Endothelial cell of umbilical vein (primary cell): ENCODE measurements around the gene IGSF11. TPM values are rescaled to one million over a fixed set of nuclear protein-coding genes. Genes with fewer than 3 reads are reported as not detected.

Experiments used
- BruUV-seq: library from RNA; stranded (reverse); fragments of 400-500 nt; replicated peaks from 2 replicates; lab custom pipeline; 2021; lab: Mats Ljungman, UMichigan
- CTCF ChIA-PET: fragments of 300-600, 350-600 bp; sonication (Branson Sonifier 250); formaldehyde crosslinking; loops from one replicate; lab custom pipeline; 2021; ENCODE audit warnings: antibody characterized with exemption, inconsistent platforms; lab: Charles Lee
- POLR2A ChIA-PET: fragments of 300-600, 350-600 bp; sonication (Branson Sonifier 250); formaldehyde crosslinking; loops from one replicate; lab custom pipeline; 2021; ENCODE audit warnings: antibody characterized with exemption, inconsistent platforms; lab: Charles Lee
- DNase-seq: peaks from one replicate; pipeline ENCODE4 v3.0.0-alpha.2; 2011; ENCODE audit warnings: low read depth, low spot score
- FAIRE-seq: peaks from 2 replicates; lab custom pipeline; 2011; peaks lifted over from hg19 to GRCh38; lab: Jason Lieb, UNC
- H2AFZ ChIP-seq: 2 replicates; pipeline ENCODE4 v1.6.0; 2012; ENCODE audit warnings: low read depth, low read length, control low read depth, inconsistent platforms
- H3K27ac ChIP-seq: 2 replicates; pipeline ENCODE4 v1.5.1; 2011; ENCODE audit warnings: low read depth, mild to moderate bottlenecking, control low read depth, low read length, moderate library complexity; ENCODE audit not compliant: insufficient read depth
- H3K27me3 ChIP-seq, 2 experiments: 2 replicates each; pipeline versions ENCODE4 v1.6.0 to v1.6.1; 2011; ENCODE audit warnings: low read length in 2 of 2, mixed read lengths in 1 of 2; ENCODE audit not compliant: control insufficient read depth in 2 of 2, insufficient read depth in 2 of 2
- H3K36me3 ChIP-seq, 2 experiments: 2 replicates in 1 of 2; 3 replicates in 1 of 2; pipeline ENCODE4 v1.5.1; 2011; ENCODE audit warnings: low read length in 2 of 2, mild to moderate bottlenecking in 1 of 2, moderate library complexity in 1 of 2; ENCODE audit not compliant: control insufficient read depth in 2 of 2, insufficient read depth in 2 of 2; ENCODE audit errors: extremely low read depth in 1 of 2
- H3K4me1 ChIP-seq: 3 replicates; pipeline ENCODE4 v1.5.1; 2011; ENCODE audit warnings: mild to moderate bottlenecking, low read length; ENCODE audit not compliant: control insufficient read depth, insufficient read depth; ENCODE audit errors: extremely low read depth
- H3K4me2 ChIP-seq: 2 replicates; pipeline ENCODE4 v1.6.1; 2011; ENCODE audit warnings: low read length, control low read depth, mixed read lengths; ENCODE audit not compliant: insufficient read depth
- H3K4me3 ChIP-seq, 3 experiments: fragments of 200-600 bp in 1 of 3; sonication (generic), shearing (Covaris generic) in 1 of 3; replicated peaks in 1 of 3; 2 replicates each; pipeline ENCODE4 v1.5.1; 2011 to 2016; ENCODE audit warnings: control low read depth in 3 of 3, low read length in 3 of 3, mild to moderate bottlenecking in 2 of 3, inconsistent platforms in 1 of 3, low read depth in 1 of 3, moderate library complexity in 1 of 3; ENCODE audit not compliant: insufficient read depth in 1 of 3
- H3K79me2 ChIP-seq: 2 replicates; pipeline ENCODE4 v1.6.0; 2012; ENCODE audit warnings: low read length, inconsistent platforms; ENCODE audit not compliant: control insufficient read depth, insufficient read depth
- H3K9ac ChIP-seq: replicated peaks from 2 replicates; pipeline ENCODE3; 2011; ENCODE audit warnings: low read length, control low read depth; ENCODE audit not compliant: insufficient read depth; ENCODE audit errors: extremely low read depth
- H3K9me1 ChIP-seq: replicated peaks from 3 replicates; pipeline ENCODE4 v1.6.0; 2011; ENCODE audit warnings: mild to moderate bottlenecking, low read length; ENCODE audit not compliant: control insufficient read depth, insufficient read depth; ENCODE audit errors: extremely low read depth
- H3K9me3 ChIP-seq: replicated peaks from 2 replicates; pipeline ENCODE4 v1.5.1; 2012; ENCODE audit warnings: low read length, inconsistent platforms; ENCODE audit not compliant: control insufficient read depth, insufficient read depth
- H4K20me1 ChIP-seq: replicated peaks from 2 replicates; pipeline ENCODE3; 2011; ENCODE audit warnings: mild to moderate bottlenecking, low read length; ENCODE audit not compliant: control insufficient read depth, insufficient read depth; ENCODE audit errors: extremely low read depth
- EZH2 ChIP-seq: IDR thresholded peaks from 2 replicates; pipeline ENCODE4 v1.6.1; 2012; ENCODE audit warnings: borderline replicate concordance, low read depth, mild to moderate bottlenecking, moderate library complexity, low read length, inconsistent platforms; ENCODE audit not compliant: severe bottlenecking
- FOS ChIP-seq: IDR thresholded peaks from 2 replicates; pipeline ENCODE4 v1.6.1; 2011; ENCODE audit warnings: mild to moderate bottlenecking, low read length, moderate library complexity, borderline replicate concordance; ENCODE audit not compliant: insufficient read depth
- GATA2 ChIP-seq: IDR thresholded peaks from 2 replicates; pipeline ENCODE4 v1.7.0; 2011; ENCODE audit warnings: low read depth, mild to moderate bottlenecking, moderate library complexity, mixed read lengths, low read length; ENCODE audit not compliant: insufficient read length, insufficient read depth
- JUN ChIP-seq: IDR thresholded peaks from 2 replicates; pipeline ENCODE4 v1.6.1; 2011; ENCODE audit warnings: borderline replicate concordance, low read depth; ENCODE audit not compliant: insufficient read length, insufficient read depth
- MYC ChIP-seq: IDR thresholded peaks from one replicate; pipeline ENCODE4 v1.6.1; 2011; ENCODE audit warnings: mild to moderate bottlenecking, low read depth, low read length
- POLR2A ChIP-seq: IDR thresholded peaks from 2 replicates; pipeline ENCODE4 v1.6.1; 2012; ENCODE audit warnings: low read depth, mild to moderate bottlenecking, control low read depth, low read length
- POLR2AphosphoS5 ChIP-seq: IDR thresholded peaks from 2 replicates; pipeline ENCODE4 v1.6.1; 2012; ENCODE audit warnings: low read depth, mild to moderate bottlenecking, control low read depth, low read length, moderate library complexity; ENCODE audit not compliant: insufficient read depth
- dilution Hi-C: fragments of 300-500 bp; cut with MboI; formaldehyde crosslinking; loops from one replicate; pipeline ENCODE4 v1.15.0; 2019; ENCODE audit warnings: low sequenced_read_pairs; ENCODE audit not compliant: extremely low pct_ligation_motif_present
- intact Hi-C: fragments of 100-400 bp; cut with micrococcal nuclease; formaldehyde crosslinking; loops from one replicate; pipeline ENCODE4 v1.10.0; 2022
- polyA plus RNA-seq, 4 experiments: library from polyadenylated mRNA; depleted of rRNA in 3 of 4; stranded (reverse) in 3 of 4; unstranded in 1 of 4; fragments of >200 nt; gene quantifications; 2 replicates each; pipeline versions ENCODE4 v1.2.1 to v1.2.3, GENCODE V29; 2011 to 2012; ENCODE audit warnings: missing spikeins in 1 of 4
- total RNA-seq: library from RNA; stranded (reverse); gene quantifications from 2 replicates; pipeline ENCODE4 v1.2.3, GENCODE V29; 2021
- TF ChIP-seq, protein P1 (sequence below), 2 donors: IDR thresholded peaks; 1 replicate in 1 of 2; 2 replicates in 1 of 2; pipeline ENCODE4 v1.5.1; 2011; ENCODE audit warnings: low read length in 2 of 2, mild to moderate bottlenecking in 2 of 2, moderate library complexity in 2 of 2, control low read depth in 1 of 2, inconsistent platforms in 1 of 2, low read depth in 1 of 2; ENCODE audit not compliant: insufficient read depth in 1 of 2; ENCODE audit errors: extremely low read depth in 1 of 2
- TF ChIP-seq, protein P2 (sequence below): IDR thresholded peaks from 2 replicates; pipeline ENCODE4 v1.6.1; 2011; ENCODE audit not compliant: insufficient read depth, insufficient read length

IGSF11 gene
- total and polyA plus RNA-seq, 2 donors (not counting 3 experiments of a cell fraction or from before 2014, with no cell fraction given): not detected

DNA sequence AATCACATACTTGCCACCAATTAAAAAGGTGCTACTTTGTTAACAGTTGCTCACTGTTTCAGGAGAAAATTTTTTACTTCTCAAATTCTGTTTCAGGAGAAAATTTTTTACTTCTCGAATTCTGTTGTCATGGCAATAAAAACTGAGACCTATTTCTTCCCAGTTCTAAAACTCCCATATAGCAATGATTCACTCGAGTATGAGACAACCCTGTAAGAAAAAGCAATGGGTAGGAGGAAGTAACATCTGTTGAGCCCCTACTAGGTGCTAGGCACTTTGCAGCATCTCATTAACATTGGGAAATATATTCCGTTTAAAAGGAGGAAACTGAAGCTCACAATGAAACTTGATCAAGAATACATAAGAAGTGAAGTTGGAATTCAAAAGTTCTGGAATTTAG, 35.1 kb upstream of the IGSF11 start:
- no peak for FAIRE-seq
- no peaks in the 10 kb centered on the region for H3K27me3 ChIP-seq
- H3K27ac ChIP-seq: no peak overlapping the region
- H3K36me3 ChIP-seq: no peaks in the 10 kb centered on the region
- no peaks in the 10 kb centered on the region for H4K20me1 ChIP-seq
- H3K4me1 ChIP-seq: no peaks in the 10 kb centered on the region
- dilution Hi-C loops (no loop called here), intact Hi-C loops (no loop called here)
- BruUV-seq: no TSS peak
- H3K79me2 ChIP-seq: no peaks in the 10 kb centered on the region
- CTCF ChIA-PET: no interaction called here
- H3K9me1 ChIP-seq: no peaks in the 10 kb centered on the region
- no peak overlapping the region for H3K4me2 ChIP-seq
- no peak for DNase-seq
- H3K9ac ChIP-seq: no peak overlapping the region
- TF ChIP-seq FOS (no peak), EZH2 (no peak), JUN (no peak), POLR2AphosphoS5 (no peak), GATA2 (no peak), MYC (no peak), POLR2A (no peak)
- TF ChIP-seq, protein P1, sequence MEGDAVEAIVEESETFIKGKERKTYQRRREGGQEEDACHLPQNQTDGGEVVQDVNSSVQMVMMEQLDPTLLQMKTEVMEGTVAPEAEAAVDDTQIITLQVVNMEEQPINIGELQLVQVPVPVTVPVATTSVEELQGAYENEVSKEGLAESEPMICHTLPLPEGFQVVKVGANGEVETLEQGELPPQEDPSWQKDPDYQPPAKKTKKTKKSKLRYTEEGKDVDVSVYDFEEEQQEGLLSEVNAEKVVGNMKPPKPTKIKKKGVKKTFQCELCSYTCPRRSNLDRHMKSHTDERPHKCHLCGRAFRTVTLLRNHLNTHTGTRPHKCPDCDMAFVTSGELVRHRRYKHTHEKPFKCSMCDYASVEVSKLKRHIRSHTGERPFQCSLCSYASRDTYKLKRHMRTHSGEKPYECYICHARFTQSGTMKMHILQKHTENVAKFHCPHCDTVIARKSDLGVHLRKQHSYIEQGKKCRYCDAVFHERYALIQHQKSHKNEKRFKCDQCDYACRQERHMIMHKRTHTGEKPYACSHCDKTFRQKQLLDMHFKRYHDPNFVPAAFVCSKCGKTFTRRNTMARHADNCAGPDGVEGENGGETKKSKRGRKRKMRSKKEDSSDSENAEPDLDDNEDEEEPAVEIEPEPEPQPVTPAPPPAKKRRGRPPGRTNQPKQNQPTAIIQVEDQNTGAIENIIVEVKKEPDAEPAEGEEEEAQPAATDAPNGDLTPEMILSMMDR (IDR thresholded peaks at IDR 0.05; ENCODE audit: extremely low read depth in 1 of 2, insufficient read depth in 1 of 2, low read depth in 1 of 2, low read length in 2 of 2): no peak
- TF ChIP-seq, protein P2, sequence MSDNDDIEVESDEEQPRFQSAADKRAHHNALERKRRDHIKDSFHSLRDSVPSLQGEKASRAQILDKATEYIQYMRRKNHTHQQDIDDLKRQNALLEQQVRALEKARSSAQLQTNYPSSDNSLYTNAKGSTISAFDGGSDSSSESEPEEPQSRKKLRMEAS: no peak
- no peak overlapping the region for H3K4me3 ChIP-seq
- POLR2A ChIA-PET: no interaction called here
- no peaks in the 10 kb centered on the region for H3K9me3 ChIP-seq
- H2AFZ ChIP-seq: no peak overlapping the region
